ENCODE data around the gene ERMARD. TPM values are rescaled to one million over a fixed set of nuclear protein-coding genes. Genes with fewer than 3 reads are reported as not detected.

ERMARD gene
- total and polyA plus RNA-seq, 2 experiments from 2014 or later = 15.6 to 22.0 TPM

DNA sequence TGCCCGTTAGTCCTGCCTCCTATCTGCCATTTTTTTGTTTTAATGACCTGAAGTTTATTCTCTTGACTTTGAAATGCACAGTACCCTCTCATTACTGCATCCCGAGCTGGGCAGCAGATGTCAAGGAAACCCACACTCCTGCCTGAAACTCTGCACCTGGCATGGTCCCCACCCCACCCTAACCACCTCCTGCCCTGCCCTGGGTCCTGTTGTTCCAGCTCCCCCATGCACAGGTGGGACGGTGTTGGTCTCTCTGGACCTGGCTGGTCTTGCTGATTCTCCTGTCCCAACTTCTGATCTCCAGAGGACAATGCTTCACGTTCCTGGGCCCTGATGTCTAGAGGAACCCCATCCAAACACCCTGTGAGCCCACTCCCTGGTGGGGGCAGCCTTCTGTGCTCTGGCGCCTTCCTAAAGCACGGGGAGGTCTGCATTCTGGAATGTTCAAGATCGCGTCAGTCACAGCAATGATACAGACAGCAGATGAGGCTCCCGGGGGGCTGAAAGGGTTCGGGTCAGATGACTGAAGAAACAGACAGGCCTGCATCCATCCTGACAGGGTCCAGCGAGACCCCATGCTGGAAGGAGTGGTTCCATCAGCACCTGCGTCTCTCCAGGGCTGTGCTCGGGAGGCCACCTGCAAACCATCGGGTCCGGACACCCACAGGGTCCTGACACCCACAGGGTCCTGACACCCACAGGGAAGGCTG is 73.6 kb downstream of the ERMARD start:
- Histone ChIP-seq H3K79me2 (ENCODE audit: insufficient read depth) (no peaks in the 10 kb centered on the region), H3K4me3 (no peak overlapping the region), H3K36me3 (ENCODE audit: low read depth) (no peaks in the 10 kb centered on the region), H3K27me3 (replicated peaks; ENCODE audit: insufficient read depth) (peaks cover 5% of the 10 kb centered on the region; the same call in 1 of the 2 replicates), H3K9ac (no peak overlapping the region), H3F3A (ENCODE audit: insufficient read depth) (no peaks in the 10 kb centered on the region), H3K9me2 (ENCODE audit: insufficient read depth) (no peaks in the 10 kb centered on the region), H3K27ac (no peak overlapping the region), H3K9me3 (ENCODE audit: low read depth) (no peaks in the 10 kb centered on the region), H3K4me1 (ENCODE audit: insufficient read depth) (no peaks in the 10 kb centered on the region), H4K20me1 (ENCODE audit: insufficient read depth) (no peaks in the 10 kb centered on the region), H3K4me2 (ENCODE audit: unreplicated experiment) (no peak overlapping the region), H2AFZ (no peak overlapping the region)
- WGBS, 2 experiments (ENCODE audit: low coverage in 1 of 2, low lambda C conversion rate in 2 of 2, missing lambda C conversion rate in 2 of 2) = 62 to 63% methylated on average over 15 of the region's 15 CpGs
- DNase-seq = no peak
- in situ Hi-C loops (cut with MboI) = no loop called here
- no peak for TF ChIP-seq EZH2 (IDR thresholded peaks at IDR 0.05; ENCODE audit: insufficient read depth, poor library complexity, severe bottlenecking)
- TF ChIP-seq EZH2phosphoT487 (IDR thresholded peaks at IDR 0.05; ENCODE audit: insufficient read depth, low read depth) = no peak

GRCh38 chr6:169825558-169826225 is 74.3 kb downstream of the ERMARD start:
- Histone ChIP-seq H3K4me2 (ENCODE audit: unreplicated experiment) (no peak overlapping the region), H3K27me3 (replicated peaks; ENCODE audit: insufficient read depth) (no peaks in the 10 kb centered on the region), H3K9ac (no peak overlapping the region), H3K9me3 (ENCODE audit: low read depth) (no peaks in the 10 kb centered on the region), H3K4me1 (ENCODE audit: insufficient read depth) (no peaks in the 10 kb centered on the region), H3F3A (ENCODE audit: insufficient read depth) (no peaks in the 10 kb centered on the region), H3K36me3 (ENCODE audit: low read depth) (no peaks in the 10 kb centered on the region), H3K4me3 (no peak overlapping the region), H2AFZ (no peak overlapping the region), H3K27ac (no peak overlapping the region), H4K20me1 (ENCODE audit: insufficient read depth) (no peaks in the 10 kb centered on the region), H3K9me2 (ENCODE audit: insufficient read depth) (no peaks in the 10 kb centered on the region), H3K79me2 (ENCODE audit: insufficient read depth) (no peaks in the 10 kb centered on the region)
- 56 to 67% methylated on average over 12 of the region's 12 CpGs for WGBS, 2 experiments (ENCODE audit: low coverage in 1 of 2, low lambda C conversion rate in 2 of 2, missing lambda C conversion rate in 2 of 2)
- in situ Hi-C loops (cut with MboI) = no loop called here
- TF ChIP-seq EZH2 (IDR thresholded peaks at IDR 0.05; ENCODE audit: insufficient read depth, poor library complexity, severe bottlenecking) (no peak), EZH2phosphoT487 (IDR thresholded peaks at IDR 0.05; ENCODE audit: insufficient read depth, low read depth) (no peak)
- no peak for DNase-seq

- no peak for TF ChIP-seq EZH2phosphoT487 (IDR thresholded peaks at IDR 0.05; ENCODE audit: insufficient read depth, low read depth)
- no peak for TF ChIP-seq EZH2 (IDR thresholded peaks at IDR 0.05; ENCODE audit: insufficient read depth, poor library complexity, severe bottlenecking)
- Histone ChIP-seq H2AFZ (no peak overlapping the region), H4K20me1 (ENCODE audit: insufficient read depth) (no peaks in the 10 kb centered on the region), H3K9me2 (ENCODE audit: insufficient read depth) (no peaks in the 10 kb centered on the region), H3K9me3 (ENCODE audit: low read depth) (no peaks in the 10 kb centered on the region), H3F3A (ENCODE audit: insufficient read depth) (no peaks in the 10 kb centered on the region), H3K4me3 (no peak overlapping the region), H3K4me1 (ENCODE audit: insufficient read depth) (no peaks in the 10 kb centered on the region), H3K4me2 (ENCODE audit: unreplicated experiment) (no peak overlapping the region), H3K9ac (no peak overlapping the region), H3K27ac (no peak overlapping the region), H3K79me2 (ENCODE audit: insufficient read depth) (no peaks in the 10 kb centered on the region), H3K27me3 (replicated peaks; ENCODE audit: insufficient read depth) (no peaks in the 10 kb centered on the region), H3K36me3 (ENCODE audit: low read depth) (no peaks in the 10 kb centered on the region)
- in situ Hi-C loops (cut with MboI) = no loop called here
- DNase-seq = no peak
Measured at GRCh38 chr6:169826697-169827096, 75.3 kb downstream of the ERMARD start.

DNA sequence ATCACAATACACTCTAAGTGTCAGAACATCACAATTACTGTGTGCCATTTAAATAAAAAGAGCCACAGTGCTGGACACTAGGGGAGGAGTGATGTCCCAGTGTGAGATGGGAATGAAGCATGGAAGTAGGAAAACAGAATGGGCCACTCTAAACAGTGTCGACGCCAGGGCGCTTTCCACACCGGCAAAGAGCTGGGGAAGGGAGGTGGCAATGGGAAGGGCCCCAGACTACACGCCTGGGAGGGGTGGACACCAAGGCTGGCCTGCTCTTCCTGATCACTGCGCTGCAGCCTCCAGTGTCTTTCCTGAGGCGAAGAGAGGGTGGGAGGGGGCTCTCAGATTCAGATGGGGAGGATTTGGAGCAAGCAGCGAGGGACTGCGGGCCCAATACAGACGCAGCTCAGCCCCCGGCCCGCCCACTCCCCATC is 75.9 kb downstream of the ERMARD start:
- no peak overlapping the region for H3K4me3 ChIP-seq

More for the DNA sequence above, 75.9 kb downstream of the ERMARD start:
- no peaks in the 10 kb centered on the region for H3F3A ChIP-seq (ENCODE audit: insufficient read depth)
- no peak for DNase-seq
- H3K27me3 ChIP-seq (replicated peaks; ENCODE audit: insufficient read depth) = no peaks in the 10 kb centered on the region
- TF ChIP-seq EZH2 (IDR thresholded peaks at IDR 0.05; ENCODE audit: insufficient read depth, poor library complexity, severe bottlenecking) = no peak
- TF ChIP-seq EZH2phosphoT487 (IDR thresholded peaks at IDR 0.05; ENCODE audit: insufficient read depth, low read depth) = no peak
- H3K9me2 ChIP-seq (ENCODE audit: insufficient read depth) = no peaks in the 10 kb centered on the region
- H3K4me2 ChIP-seq (ENCODE audit: unreplicated experiment) = no peak overlapping the region
- no peak overlapping the region for H3K9ac ChIP-seq
- in situ Hi-C loops (cut with MboI) = no loop called here
- no peaks in the 10 kb centered on the region for H4K20me1 ChIP-seq (ENCODE audit: insufficient read depth)
- no peak overlapping the region for H2AFZ ChIP-seq
- 49 to 59% methylated on average over 11 to 12 of the region's 12 CpGs for WGBS, 2 experiments (ENCODE audit: low coverage in 1 of 2, low lambda C conversion rate in 2 of 2, missing lambda C conversion rate in 2 of 2)
- no peaks in the 10 kb centered on the region for H3K36me3 ChIP-seq (ENCODE audit: low read depth)
- no peak overlapping the region for H3K27ac ChIP-seq
- no peaks in the 10 kb centered on the region for H3K4me1 ChIP-seq (ENCODE audit: insufficient read depth)
- H3K9me3 ChIP-seq (ENCODE audit: low read depth) = no peaks in the 10 kb centered on the region
- H3K79me2 ChIP-seq (ENCODE audit: insufficient read depth) = no peaks in the 10 kb centered on the region
